Measurements from ENCODE around the gene ZNF805.

ZNF805 gene

GRCh38 chr19:57302020-57302465, 61.6 kb downstream of the ZNF805 start:
- TF ChIP-seq CTCF (IDR thresholded peaks at IDR 0.05; ENCODE audit: low read depth, low read length), result no peak; the same call in 1 of the 2 replicates
- DNase-seq (ENCODE audit: extremely low read depth, low read depth), result peak; percentile 86

- DNase-seq (ENCODE audit: extremely low read depth, low read depth), result no peak
- no peak for TF ChIP-seq CTCF (IDR thresholded peaks at IDR 0.05; ENCODE audit: low read depth, low read length)
Observed at GRCh38 chr19:57302727-57303401, 62.4 kb downstream of the ZNF805 start.

Data from AG09319 (cell line).